Ecto neural progenitor cell (in vitro differentiated cells): ENCODE results near the gene ADAMTSL1.

Experiments used
- DNase-seq: peaks from one replicate; pipeline ENCODE4 v3.0.0-alpha.2; 2018; ENCODE audit warnings: low spot score

ADAMTSL1 gene

DNA sequence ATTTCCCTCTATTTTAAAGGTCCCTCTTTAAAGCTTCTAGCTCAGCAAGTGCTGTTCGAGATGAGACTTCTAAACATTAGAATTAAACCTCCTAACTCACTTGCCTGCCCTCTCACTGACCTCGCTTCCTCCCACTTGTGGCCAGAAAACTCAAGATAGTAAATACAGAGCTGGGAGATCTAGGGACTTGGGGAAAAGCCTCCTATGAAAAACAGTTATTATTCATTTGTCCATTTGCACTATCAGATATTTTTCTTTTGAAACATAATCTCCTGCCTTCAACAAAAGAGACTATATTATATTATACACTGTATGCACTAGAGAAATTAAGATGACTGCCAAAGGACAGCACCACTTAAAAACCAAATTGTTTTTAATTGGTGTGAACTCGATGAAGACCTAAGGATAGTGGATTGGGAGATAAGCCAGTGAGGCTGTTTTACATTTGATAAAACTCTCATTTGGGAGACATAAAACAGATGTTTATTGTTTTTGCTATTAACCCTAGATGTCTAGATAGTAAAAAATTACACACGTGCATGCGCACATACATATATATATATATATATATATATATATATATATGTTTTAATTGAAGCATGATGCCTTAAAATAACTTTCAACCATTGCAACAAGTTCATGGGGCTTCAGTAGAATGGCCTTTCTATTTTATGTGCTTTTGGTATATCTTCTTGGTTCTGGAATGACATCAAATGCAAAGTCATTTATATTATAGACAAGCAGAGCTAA lies 229.4 kb downstream of the ADAMTSL1 start:
- no peak for DNase-seq

DNA sequence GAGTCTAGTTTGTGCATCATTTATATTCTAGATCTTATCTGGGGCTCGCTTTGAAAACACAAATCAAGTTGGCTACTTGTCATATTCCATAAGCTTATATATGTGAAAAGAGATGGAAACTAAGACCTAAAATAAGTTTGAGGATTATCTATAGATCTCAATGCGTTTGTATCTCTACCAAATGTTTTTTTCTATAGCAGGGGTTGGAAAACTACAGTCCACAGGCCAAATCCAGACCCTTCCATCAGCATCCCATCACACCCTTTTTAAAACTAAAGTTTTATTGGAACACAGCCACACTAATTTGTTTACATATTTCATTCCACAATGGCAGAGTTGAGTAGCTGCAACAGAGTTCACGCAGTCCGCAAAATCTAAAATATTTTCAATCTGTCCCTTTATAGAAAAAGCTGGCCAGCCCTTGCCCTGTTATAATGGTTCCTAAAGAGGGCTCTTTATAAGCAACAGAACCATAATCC lies 230.0 kb downstream of the ADAMTSL1 start:
- DNase-seq = no peak

- no peak for DNase-seq
Observed at GRCh38 chr9:18705796-18706392, 231.9 kb downstream of the ADAMTSL1 start.

DNA sequence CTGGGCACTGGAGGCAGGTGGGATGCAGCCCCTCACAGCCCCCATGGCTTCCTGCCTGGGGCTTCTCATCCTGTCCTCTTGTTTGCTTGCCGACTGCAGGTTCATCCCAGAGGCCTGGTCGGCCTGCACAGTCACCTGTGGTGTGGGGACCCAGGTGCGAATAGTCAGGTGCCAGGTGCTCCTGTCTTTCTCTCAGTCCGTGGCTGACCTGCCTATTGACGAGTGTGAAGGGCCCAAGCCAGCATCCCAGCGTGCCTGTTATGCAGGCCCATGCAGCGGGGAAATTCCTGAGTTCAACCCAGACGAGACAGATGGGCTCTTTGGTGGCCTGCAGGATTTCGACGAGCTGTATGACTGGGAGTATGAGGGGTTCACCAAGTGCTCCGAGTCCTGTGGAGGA lies 232.7 kb downstream of the ADAMTSL1 start:
- no peak for DNase-seq

DNA sequence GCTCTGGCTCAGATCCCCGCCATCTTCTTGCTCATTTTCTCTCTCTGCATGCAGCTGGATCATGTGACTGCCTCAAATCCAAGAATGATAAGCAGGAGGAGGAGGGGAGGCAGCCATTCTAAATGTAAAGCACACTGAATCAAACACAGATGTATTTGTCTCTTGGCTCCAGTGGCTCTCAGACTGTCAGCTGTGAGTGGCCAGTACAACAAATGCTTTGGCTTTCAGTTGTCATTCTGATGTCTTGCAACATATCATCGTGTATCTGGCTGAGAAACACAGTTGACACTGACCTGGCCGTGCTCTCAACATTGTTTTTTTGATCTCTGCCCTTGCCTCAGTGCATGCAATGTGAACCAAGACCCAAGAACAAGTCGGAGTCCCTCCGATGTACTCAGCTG lies 233.1 kb downstream of the ADAMTSL1 start:
- DNase-seq = no peak

GRCh38 chr9:18707489-18708205 lies 233.7 kb downstream of the ADAMTSL1 start:
- no peak for DNase-seq

DNA sequence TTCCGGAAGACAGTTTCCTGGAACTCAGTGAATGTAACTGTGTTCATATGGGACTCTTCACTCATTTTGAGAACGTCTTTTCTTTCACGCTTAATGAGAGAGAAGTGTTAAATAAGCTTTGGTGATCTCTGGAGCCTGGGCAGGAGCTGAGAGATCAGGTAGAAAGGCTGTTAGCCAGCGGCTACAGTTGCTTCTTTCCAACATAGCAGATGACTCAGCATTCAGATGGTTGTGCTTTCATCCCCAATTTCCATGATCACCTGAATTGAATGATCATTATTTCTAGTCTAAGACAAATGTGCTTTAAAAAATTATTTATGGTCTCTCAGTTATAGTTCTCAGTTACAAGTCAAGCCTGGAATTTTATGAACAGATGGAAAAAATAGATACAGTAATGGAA lies 234.5 kb downstream of the ADAMTSL1 start:
- DNase-seq = no peak

DNA sequence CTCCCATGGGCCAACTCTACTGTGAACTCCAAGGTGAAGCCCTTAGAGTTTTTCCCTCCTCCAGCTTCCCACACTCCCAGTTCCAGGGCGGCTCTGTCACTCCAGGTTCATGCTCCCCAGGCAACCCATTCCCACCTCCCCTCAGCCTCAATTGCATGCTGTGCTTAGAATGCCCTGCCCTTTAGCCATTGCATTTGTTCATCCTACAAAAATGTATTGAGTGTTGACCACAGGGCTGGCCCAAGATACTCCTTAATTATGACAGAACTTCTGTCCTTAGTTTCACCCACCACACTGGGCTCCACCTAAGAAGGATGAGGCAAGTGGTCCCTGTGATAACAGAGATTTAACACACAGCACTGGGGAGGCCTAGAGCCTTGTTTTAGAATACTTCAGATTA lies 236.1 kb downstream of the ADAMTSL1 start:
- no peak for DNase-seq

DNA sequence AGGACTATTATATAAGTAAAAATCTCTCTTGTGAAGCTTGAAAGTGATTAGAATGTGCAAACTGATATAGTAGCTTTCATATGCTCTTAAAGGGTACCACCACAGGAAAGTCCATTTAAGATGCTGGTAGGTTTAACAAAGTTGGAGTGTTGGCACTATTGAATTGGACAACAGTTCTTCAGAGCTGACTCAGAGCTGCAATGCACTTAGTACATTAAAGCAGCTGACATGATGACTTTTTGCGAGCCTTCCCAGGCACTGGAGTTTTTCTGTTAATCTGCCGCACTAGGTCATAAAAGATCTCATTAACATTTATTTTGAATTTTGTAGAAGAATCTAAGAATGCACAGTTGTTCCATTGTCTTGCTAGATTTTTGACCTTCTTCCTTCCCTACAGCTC lies 243.8 kb downstream of the ADAMTSL1 start:
- DNase-seq = no peak

- no peak for DNase-seq
Observed at GRCh38 chr9:18718393-18718792, 244.4 kb downstream of the ADAMTSL1 start.

DNA sequence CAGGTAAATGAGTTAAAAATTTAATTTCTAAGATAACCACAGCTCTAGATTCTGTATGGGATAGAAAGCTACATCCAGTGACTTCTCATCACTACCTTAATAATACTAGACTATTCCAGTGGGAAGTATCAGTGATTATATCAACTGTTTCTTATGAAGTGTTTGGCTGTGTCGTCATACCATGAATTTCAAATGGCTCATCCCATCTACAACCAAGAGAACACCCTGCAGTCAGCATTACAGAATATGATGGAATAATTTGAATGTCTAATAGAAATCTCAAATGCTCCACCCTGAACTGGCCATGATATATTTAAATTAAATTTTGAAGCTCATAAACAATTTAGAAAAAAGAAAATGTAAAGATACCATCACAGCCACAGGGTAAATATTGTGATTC lies 245.0 kb downstream of the ADAMTSL1 start:
- no peak for DNase-seq

DNA sequence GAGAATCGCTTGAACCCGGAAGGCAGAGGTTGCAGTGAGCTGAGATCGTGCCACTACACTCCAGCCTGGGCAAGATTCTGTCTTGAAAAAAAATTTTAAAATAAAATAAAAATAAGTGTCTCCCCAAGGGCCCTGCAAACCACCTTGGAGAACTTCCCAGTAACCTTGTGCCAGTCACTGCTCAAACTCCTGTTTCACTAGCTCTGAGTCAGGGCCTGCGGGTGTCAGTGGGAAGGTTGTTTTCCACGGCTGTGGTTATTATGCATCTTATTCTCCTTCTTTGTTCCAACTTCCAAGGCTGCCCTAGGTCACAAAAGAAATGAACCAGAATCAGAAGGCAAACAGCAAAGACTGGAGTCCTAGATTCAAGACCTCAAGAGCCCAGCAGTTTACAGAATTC lies 246.7 kb downstream of the ADAMTSL1 start:
- no peak for DNase-seq

- DNase-seq = no peak
Observed at GRCh38 chr9:18721267-18721994, 247.5 kb downstream of the ADAMTSL1 start.

DNA sequence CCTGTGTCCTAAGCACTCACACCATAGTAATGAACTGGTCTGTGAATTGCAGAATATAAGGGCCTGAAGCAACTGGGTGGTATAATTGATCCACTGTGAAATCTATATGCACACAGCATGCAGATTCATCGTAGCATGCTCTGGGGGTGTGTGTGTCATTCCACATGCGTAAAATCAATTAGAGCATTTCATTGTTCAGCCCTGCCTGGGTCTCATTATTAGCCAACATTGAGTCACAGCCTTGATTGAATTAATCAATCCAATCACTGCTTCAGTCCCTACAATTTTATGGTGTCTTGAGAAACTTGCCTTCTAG lies 248.0 kb downstream of the ADAMTSL1 start:
- no peak for DNase-seq

DNA sequence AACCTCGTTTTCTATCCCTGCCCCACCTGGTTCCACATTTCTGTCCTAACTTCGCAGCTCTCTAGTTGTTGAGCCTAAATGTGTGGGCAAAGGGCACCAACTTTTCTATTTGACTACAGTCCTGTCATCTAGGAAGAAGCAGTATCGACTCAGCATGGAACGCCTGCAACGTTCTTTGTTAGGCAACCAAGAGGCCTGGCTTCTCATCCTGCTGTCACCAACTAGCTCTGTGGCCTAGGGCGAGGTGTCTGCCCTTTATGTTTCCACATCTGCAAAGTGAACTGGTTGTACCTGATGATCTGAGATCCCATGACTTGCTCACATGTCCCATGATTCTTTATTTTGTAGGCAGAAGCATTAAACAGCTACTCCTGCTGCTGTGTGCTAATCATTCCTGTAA lies 248.9 kb downstream of the ADAMTSL1 start:
- no peak for DNase-seq

DNA sequence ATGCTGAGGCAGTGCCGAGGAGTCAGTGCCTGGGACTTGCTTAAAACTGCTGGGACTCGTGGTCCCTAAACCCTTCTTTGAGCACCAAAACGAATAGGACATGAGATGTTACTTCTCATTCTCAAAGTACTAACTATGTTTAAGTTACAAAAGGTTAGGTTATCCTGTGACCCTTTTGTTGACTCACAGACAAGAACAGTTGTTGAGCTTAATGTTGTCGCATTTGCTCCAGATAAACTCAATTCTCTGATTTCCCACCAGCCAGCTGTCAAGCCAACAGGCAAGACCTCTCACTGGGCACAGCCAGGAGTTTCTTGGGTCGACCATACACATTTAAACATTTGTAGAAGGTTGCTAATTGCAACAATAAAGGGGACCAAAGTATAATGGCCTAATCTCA lies 249.4 kb downstream of the ADAMTSL1 start:
- no peak for DNase-seq

DNA sequence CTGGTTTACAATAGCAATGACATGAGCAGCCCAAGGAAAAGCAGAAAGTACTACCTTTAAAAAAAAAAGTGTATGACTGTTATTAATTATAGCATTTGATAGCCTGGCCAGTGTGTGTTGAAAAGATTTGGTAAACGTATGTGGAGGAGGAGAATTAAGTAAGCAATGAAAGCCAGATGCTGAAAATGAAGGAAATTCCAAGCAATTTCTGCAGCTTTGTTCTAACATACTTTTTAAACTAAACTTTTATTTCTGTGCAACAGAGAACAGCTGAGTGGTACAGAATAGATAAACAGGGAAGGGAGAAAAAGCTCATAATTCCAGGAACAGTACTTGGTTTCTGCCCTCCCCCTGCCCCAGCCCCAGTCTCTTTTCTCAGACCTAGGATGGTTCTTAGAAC lies 252.6 kb downstream of the ADAMTSL1 start:
- no peak for DNase-seq

DNA sequence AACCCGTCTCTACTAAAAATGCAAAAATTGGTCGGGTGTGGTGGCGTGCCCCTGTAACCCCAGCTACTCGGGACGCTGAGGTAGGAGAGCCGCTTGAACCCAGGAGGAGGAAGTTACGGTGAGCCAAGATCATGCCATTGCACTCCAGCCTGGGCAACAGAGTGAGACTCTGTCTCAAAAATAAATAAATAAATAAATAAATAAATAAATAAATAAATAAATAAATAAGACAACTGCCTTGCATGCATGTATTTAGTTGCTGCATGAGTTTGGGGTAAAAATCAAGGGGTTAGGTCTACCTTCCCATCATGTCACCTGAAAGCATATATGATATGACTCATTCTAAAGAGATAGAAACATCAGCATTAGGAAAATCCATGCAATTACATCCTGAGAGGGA lies 254.0 kb downstream of the ADAMTSL1 start:
- no peak for DNase-seq

- no peak for DNase-seq
Observed at GRCh38 chr9:18728642-18729041, 254.7 kb downstream of the ADAMTSL1 start.

DNA sequence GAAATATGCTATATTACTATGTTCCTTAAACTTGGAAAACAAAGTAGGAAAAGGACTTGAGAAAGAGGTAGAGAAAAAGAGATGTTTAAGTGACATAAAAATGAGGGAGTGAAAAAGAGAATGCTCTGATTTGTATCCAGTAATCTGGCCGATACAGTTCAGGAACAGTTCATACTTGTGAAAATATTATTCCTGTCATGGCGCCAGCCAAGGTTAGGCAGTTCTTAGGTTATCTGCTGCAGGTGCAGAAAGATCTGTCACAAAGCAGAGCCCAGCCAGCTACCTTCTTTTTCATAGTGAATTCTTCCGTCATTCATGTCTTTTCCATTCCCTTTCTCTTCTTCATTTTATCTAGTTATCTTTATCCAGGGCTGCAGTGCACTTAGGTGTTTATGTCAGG lies 256.3 kb downstream of the ADAMTSL1 start:
- no peak for DNase-seq

- no peak for DNase-seq
Observed at GRCh38 chr9:18739127-18739526, 265.2 kb downstream of the ADAMTSL1 start.

DNA sequence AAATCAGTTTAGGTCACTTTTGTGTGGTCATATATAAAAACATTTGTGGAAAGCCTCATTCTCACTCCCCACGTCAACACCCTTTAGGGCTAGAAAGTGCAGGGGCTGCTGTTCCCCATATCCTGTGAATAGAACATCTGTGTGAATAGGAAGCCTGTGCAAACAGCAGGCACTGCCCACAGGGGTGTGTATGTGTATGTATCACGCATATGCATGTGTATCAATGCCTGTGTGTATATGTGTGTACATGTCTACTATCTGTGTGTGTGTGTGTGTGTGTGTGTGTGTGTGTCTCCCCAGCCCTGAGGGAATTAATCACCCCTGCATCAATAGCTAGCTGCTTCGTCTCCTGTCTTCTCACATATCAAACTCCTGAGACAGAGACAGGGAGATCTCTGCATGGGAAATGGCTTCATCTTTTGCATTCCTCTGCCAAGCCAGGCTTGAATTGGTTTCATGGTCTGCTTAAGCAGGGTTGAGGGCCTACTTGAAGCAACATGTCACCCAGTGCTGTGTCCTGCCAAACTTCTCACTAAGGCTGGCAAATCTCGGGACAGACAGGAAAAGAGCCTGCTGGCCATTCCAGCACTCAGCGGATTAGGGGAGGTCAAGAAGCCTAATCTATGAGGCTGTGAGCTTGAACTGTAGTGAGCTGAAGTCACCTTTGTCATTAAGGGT lies 265.8 kb downstream of the ADAMTSL1 start:
- no peak for DNase-seq
